ENCODE results near the gene SUSD3. TPM values are rescaled to one million over a fixed set of nuclear protein-coding genes. Genes with fewer than 3 reads are reported as not detected.

SUSD3 gene
- total RNA-seq, 1 experiment from 2014 or later, result not detected

DNA sequence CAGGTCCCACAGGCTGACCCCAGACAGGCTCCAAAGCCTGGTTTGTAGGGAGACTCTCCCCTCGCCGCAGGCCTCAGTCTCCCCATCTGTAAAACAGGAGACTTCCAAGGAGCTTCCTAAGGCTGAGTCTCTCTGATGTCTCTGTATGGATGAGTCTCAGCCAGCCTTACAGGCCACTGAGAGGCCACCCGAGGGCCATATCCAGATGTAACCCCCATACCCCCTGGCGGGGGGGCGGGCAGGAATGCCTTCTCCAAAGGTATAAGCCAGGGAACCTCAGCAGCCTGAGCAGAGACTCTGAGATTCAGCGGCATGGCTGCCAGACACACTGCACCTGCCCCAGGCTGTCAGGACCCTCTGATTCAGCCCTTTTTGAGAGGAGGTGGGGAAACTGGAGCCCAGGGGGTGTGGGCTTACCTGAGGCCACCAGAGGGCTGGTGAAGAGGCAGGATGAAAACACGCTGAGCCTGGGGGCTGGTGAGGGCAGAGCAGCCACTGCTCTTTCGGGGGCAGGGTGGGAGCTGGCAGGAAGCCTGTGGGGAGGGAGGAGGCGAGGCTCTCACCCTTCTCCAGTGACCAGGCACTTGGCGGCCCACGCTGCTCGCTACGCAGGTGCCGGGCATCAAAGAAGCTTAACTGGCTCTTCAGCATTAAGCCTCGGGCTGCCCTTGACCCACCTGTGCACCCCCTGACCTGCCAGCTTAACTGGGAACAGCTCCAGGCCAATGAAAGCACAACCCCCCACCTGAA, 5.5 kb upstream of the SUSD3 start:
- no peak for DNase-seq (ENCODE audit: low spot score)

DNA sequence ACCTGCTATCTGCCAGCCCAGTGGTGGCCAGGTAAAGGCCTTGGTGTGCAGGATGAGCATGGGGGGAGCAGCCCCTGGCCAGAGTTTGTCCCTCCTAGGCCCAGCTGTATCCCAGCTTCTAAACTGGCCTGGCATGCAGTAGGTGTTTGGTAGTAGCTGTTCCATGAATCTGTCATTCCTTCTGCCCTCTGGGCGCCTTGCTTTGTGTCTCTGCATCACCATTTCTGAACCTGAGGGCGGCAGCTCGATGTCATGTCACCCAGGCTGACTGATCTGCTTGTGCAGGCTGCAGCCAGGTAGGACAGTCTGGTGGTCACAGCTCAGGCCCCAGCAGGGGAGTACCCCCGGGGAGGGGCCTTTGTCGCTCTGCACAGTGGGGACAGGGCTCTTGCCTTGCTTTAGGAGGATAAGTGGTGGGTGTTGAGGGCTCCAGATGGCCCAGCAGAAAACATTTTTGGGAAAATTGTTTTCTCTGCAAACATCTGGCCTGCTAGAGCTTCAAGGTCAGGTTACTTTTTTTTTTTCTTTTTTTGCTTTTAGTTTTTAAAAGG, 4.6 kb upstream of the SUSD3 start:
- DNase-seq (ENCODE audit: low spot score), result no peak

DNA sequence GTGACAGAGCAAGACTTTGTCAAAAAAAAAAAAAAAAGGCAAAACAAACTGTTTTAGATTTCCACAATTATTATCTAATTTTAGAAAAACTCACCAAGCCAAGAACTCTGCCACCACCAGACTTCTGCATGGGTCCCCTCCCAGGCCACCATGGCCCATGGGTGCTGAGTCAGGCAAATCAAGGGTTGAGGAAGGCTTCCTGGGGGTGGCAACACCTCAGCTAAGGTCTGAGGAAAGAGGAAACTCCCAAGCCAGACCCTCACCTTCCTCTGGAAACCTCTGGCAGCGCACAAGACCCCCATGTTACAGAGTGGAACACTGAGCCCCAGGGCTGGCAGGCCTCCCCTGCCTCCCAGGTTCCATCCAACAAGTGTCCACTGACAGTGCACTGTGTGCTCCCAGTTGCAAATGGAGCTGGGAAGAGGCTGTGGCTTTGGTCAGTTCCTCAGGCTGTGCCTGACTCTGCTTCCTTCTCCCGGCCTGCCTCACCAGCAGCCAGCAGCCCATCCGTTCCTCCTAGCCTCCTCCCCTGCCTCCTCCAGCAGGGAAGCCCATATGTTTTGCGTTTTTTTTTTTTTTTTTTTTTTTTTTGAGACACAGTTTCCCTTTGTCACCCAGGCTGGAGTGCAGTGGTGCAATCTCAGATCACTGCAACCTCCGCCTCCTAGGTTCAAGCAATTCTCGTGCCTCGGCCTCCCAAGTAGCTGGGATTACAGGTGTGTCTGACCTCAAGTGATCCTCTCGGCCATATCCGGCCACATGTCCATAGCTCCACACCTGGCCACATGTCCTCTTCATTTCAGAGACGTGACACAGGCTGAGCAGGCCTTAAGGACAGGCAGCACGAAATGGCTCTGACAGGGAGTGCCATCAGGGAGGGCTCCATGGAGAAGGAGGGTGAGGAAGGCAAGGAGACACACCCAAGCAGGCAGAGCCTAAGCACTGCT, 3.5 kb upstream of the SUSD3 start:
- DNase-seq (ENCODE audit: low spot score), result no peak

DNA sequence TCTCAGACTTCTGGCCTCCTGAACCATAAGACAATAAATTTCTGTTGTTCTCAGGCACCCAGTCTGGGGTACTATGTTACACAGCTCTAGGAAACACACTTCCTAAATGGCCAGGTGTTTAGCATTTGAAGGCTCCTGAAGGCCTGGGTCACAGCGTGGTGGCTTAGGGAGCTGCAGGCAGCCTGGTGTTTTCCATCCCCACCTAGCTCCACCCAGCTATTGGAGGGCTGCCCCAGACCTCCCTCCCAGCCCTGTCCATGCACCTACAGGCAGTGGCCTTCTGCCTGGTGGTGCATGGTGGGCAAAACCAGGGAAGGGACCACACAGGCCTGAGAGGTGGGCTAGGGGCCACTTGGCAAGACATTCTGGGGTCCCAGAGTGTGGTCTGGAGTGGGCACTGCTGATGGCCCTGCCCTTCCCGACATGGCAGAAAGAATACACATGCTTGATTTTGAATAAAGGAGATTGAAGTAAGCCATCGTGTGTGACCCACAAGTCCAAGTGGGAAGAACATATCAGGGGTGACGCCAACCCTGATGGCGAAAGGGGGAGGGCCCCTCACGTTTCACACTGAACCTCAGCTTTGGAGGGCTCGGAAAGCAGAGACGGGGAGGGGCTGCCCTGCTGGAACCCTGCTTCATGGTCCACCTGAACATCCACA, 1.3 kb upstream of the SUSD3 start:
- DNase-seq (ENCODE audit: low spot score), result no peak

DNA sequence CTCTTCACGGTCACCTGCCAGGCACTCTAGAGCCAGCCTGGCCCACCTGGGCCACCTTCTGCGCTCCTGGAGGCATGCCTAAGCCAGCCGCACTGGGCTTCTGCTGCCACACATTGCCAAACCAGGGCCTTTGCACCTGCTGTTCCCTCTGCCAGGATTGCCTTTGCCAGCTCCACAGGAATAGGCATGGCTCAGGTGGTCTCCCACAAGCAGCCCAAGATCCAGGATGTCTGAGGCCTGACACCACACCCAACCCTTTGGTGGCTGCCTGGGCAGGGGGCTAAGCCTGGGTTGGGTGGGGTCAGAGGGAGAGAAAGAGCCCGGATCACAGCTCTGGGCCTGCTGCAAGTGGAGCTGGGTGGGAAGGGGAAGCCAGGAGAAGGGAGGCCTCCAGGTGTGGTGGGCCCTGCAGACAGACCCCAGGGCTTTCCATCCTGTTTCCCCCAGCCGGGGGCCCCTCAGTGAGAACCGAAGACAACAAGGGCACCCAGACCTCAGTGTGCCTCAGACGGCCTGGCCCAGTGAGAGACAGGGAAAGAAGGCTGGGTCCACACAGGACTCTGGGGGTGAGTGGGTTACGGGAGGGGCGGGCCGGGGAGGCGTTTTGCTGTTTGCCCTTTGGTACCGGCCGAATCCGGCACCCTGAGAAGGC, 672 bp upstream of the SUSD3 start:
- DNase-seq (ENCODE audit: low spot score), result no peak

DNA sequence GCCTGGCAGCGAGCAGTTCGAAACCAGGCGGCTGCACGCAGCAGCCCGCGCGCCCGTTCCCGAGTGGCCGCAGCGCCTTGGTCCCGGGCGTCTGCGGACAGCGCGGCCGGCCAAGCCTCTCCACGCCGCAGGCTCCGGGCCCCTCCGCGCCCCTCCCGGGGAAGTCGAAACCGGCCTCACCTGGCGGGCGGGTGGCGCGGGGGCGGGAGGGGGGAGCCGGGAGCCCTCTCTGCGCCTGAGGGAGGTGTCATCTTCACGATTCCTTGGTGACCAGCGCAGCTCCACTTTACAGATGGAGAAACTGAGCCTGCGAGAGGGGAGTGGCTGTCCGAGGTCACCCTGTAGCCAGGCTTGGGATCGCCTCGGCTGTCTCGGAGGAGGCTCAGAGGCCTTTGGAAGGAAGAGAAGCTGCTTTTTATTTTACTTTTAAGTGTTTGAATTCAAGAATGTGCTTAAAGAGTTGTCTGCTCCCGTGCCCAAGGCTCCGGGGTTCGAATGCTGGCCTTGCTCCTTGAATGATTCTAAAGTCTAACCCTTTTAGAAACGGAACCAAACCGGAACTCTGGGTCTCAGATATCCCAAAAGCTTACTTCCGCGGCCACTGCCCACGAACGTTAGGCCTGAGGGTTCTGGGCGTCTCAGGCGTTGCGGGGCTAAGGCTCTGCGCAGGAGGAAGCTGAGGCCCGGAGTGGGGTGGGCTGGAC, 662 bp downstream of the SUSD3 start:
- no peak for DNase-seq (ENCODE audit: low spot score)

DNA sequence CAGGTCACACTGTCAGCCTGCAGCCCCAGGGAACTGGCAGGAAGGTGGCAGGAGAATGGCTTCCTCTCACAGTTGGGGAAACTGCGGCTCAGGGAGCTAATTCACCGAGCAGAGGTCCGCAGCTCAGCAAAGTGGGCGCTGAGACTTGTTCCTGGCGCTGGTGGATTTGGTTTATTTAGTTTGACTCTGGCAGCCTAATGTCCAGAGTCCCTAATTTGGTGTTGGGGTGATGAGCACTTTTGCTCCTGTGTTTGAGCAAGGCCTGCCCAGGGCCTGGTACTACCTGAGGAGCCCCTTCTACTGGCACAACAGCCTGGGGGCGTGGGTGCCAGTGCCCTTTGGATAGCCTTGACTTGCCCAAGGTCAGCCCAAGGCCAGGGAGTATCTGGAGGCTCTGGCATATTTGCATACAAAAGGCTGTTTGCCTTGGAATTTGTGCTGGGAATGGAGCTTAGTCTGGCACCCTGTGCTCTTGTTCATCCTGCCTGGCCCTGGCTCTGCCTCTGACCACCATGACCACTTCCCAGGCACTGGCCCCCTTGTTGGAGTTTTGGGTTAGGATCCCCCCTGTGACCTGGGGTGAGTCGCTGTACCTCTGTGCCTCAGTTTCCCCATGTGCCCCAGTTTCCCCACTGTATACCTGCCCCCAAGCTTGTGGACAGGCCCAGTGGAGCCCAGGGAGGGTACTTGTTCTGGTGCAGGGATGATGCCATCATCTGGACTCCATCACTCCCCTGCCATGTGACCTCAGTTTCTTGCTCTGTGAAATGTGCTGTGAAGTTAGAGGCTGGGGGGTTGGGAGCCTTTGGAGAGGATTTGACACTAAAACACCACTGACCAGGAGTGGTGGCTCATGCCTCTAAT, 1.4 kb downstream of the SUSD3 start:
- DNase-seq (ENCODE audit: low spot score), result no peak

DNA sequence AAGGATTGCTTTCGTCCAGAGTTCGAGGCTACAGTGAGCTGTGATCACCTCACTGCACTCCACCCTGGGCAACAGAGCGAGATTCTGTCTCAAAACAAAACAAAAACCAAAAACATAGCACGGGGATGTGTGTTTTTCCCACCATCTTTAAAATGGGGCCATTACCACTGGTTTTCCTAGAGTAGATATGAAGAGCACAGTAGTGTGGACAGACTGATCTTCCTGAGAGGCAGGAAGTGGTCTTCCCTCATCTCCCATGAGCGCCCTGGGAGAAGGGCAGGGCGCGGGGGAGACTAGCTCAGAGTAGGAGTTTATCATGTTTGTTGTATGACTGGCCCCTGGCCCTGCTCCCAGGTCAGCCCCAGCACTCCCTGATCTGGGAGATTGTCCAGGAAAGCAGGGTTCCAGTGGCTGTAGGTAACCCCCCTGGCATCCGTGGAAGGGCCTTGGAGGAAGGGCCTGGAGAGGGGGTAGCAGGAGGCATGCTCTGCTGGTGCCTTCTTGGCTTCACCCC, 2.3 kb downstream of the SUSD3 start:
- peak; percentile 78 for DNase-seq (ENCODE audit: low spot score)

DNA sequence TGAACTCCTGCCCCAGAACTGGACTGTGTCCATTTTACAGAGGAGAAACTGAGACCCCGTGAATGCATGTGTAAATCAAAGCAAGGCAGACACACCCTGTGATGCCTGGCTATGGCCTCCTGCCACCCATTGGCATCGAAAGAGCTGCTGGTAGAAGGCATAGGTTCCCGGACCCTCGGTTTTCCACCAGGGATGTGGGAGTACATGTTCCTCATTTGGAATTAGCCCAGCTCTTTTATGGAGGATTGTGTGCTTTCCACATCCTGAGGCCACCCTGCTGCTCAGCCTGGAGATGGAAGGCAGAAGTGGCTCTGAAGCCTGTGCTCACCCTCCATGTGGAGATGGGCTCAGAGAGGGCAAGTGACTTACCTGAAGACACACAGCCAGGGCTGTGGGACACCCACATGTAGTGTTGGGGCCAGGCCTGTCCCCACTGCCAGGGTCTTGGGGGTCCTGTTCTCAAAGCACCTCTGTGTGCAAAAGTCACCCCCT, 2.8 kb downstream of the SUSD3 start:
- DNase-seq (ENCODE audit: low spot score), result no peak

DNA sequence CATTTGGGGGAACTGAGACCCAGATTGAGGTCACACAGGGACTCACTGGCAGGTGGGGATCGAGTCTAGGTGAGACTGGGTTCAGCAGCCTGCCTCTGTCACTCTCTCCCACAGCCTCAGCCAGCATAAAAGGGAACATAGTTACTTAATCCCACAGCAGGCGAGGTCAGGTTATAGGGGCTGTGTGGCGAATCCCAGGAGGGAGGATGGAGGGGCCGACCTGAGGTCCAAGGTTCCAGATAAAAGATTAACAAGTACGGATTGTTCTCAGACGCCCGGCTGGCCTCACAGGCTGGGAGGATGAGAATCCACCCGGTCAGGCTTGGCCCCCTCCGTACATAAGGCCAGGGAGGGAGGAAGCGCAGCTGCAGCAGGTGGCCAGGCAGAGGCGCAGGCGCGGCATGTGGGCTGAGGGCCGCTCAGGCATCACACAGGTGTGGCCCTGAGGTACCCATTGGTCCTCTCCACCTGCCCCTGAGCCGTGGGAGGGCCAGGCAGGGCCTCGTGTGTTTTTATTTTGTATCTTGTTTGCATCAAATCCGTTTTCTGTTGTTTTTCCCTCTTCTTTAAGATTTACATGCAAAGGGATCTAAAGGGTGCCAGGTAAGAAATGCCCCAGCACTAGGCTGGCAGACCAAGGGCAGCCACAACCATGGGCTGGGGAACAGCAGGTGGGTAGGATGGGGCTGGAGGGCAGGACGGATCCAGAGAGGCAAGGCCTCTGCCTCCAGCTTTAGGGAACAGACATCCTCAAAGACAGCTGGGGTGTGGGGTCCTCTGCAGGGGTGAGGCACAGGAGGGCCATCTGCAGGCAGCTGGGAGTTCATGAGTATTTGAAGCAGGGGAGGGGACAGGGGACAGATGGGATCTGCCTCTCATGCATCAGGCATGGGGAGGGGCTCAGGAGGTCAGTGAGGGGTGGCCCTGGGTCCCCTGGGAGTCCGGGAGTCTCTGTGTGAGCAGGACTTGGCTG, 3.6 kb downstream of the SUSD3 start:
- no peak for DNase-seq (ENCODE audit: low spot score)

DNA sequence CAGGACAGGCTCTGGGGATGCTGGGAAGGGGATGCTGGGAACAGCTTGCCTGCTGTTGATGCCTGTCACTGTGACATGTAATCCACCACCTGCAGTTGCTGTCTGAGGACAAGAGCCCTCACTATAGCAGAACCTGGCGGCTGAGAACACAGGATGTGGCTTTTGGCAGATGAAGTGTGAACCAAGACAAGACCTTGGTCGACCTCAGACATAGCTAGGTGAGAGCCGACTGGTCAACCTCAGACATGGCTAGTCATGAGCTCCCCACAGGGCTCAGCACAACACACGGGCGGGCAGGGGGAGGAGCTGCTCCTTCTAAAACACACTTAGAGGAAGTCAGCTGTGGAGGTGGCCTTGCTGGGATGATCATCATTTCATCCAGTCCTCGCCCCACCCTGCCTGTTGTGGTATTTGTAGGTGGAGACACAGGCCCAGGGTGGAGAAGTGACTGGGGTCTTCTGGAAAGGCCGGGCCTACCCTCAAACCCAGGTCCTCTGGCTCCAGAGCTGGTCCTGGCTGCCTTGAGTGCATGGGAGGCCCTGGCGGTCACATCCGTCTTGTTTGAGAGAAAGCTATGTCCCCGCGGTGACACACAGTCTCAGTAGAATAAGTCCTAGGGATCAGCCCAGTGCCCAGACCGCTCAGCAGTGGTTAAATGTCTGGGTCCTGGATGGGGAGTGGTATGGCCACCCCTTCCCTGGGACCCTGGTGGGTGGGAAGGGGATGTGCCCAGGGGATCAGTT, 6.1 kb downstream of the SUSD3 start:
- DNase-seq (ENCODE audit: low spot score), result peak; percentile 63

DNA sequence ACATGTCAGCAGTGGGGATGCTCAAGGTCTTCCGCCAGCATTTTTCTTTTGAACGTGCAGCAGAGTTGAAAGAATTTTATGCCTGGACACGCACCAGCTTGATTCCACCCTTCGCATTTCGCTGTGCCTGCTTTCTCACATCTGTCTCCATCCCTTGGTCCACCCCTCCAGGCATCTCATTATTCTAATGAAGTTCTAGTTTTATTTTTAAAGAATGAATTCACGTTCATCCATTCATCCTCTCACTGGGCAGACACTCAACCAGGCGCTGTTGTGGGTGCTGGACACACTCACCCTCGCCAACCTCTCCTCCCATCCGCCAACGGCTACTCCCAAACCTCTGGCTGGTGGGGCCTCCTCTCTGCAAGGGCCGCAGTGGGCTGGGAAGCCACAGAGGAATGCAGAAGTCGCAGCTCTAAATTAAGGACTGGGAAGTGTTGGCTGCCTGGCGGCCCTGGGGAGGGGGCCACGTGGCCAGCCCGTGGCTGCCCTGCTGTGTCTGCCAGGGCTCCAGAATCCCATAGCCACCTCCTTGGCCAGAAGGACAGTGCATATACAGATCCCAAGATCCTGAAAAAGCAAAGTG, 6.7 kb downstream of the SUSD3 start:
- DNase-seq (ENCODE audit: low spot score), result no peak

DNA sequence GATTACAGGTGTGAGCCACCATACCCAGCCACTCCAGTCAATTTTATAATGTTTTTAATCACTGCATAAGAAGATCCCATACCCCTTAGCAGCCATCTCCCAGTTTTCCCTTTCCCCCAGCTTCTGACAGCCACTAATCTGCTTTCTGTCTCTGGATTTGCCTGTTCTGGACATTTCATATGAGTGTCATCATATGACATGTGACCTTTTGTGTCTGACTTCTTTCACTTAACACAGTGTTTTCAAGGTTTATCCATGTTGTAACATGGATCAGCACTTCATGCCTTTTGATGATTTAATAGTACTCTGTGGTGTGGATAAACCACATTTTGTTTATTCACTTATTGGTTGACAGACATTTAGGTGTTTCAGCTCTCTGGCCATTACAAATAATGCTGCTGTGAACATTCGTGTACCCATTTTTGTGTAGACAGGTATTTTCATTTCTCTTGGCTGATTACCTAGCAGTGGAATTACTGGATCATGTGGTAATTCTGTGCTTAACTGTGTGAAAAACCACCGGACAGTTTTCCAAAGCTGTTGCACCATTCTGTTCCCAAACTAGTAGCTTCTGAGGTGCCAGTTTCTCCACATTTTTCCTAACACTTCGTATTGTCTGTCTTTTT, 8.6 kb downstream of the SUSD3 start:
- DNase-seq (ENCODE audit: low spot score), result no peak

DNA sequence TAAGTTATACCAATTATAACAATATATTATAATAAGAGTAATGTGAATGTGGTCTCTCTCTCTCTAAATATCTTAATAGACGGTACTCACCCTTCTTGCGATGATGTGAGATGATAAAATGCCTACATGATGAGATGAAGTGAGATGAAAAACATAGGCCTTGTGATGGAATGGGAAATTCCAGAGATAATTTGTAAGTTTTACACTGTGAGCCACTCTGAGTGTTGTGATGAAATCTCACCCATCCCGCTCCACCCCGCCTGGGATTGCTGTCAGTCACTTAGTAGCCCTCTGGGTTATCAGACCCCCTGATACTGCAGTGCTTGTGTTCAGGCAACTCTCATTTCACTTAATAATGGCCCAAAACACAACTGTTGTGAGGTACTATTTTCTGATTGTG, 10.5 kb downstream of the SUSD3 start:
- no peak for DNase-seq (ENCODE audit: low spot score)

DNA sequence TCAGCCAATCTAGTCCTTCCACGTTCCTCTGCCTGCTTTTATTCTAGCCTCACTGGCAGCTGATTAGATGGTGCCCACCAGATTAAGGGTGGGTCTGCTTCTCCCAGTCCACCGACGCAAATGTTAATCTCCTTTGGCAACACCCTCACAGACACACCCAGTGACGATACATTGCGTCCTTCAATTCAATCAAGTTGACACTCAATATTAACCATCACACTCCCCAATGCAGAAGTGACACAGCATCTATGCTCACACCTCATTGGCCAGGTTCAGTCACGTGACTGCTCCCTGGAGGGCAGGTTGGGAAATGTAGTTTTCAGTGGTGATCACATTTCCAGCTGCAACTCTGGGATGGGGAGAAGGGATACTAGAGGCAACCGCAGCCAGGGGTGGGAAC, 13.0 kb downstream of the SUSD3 start:
- peak; percentile 28 for DNase-seq (ENCODE audit: low spot score)

DNA sequence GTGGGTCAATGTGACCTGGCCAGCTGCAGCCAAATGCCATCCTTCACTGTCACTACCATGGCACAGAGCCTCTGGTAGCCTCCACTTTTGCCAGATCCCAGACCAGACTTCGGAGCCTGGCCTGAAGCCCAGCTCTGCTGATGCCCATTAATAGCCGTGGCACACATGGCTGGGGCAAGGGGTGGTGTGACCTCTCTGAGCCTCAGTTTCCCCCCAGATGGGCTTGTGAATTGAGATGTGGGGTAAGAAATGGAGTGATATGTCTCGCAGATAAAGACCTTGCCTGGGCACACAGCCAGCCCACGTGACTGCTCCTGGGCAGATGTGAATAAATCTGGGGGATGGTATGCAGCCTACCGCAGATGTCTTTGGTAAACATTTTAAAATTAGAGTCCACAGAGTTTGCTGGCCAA, 13.9 kb downstream of the SUSD3 start:
- DNase-seq (ENCODE audit: low spot score), result peak; percentile 25

Data from A172 (cell line).